Effector CD4-positive, alpha-beta T cell (primary cell): ENCODE data around the gene PRDM1.

Source experiments
- DNase-seq: peaks from one replicate; pipeline ENCODE4 v3.0.0-alpha.2; 2020

The PRDM1 gene

GRCh38 chr6:106072501-106073090 is 13.5 kb upstream of the PRDM1 start:
- DNase-seq, result no peak

GRCh38 chr6:106074146-106074545 is 12.0 kb upstream of the PRDM1 start:
- DNase-seq, result no peak

- DNase-seq, result no peak
Observed at GRCh38 chr6:106076139-106076538, 10.0 kb upstream of the PRDM1 start.

DNA sequence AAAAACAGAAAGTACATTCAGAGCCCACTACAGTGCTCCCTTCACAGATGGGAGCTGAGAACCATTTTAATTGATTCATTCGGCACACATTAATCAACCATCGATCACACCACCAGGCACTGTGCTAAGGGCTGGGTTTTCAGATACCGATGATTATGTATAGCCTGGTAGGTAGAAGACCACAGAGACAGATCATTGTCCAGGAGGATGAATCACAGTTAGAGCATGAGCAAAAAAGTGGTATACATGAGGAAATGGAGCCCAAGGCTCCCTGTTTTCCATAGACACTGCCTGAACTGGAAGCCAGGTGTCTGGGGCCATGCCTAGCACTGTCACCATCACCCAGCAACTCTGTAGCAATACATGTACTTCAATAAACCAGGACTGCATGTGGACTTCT is 9.0 kb upstream of the PRDM1 start:
- no peak for DNase-seq

GRCh38 chr6:106077881-106078280 is 8.3 kb upstream of the PRDM1 start:
- DNase-seq, result no peak

DNA sequence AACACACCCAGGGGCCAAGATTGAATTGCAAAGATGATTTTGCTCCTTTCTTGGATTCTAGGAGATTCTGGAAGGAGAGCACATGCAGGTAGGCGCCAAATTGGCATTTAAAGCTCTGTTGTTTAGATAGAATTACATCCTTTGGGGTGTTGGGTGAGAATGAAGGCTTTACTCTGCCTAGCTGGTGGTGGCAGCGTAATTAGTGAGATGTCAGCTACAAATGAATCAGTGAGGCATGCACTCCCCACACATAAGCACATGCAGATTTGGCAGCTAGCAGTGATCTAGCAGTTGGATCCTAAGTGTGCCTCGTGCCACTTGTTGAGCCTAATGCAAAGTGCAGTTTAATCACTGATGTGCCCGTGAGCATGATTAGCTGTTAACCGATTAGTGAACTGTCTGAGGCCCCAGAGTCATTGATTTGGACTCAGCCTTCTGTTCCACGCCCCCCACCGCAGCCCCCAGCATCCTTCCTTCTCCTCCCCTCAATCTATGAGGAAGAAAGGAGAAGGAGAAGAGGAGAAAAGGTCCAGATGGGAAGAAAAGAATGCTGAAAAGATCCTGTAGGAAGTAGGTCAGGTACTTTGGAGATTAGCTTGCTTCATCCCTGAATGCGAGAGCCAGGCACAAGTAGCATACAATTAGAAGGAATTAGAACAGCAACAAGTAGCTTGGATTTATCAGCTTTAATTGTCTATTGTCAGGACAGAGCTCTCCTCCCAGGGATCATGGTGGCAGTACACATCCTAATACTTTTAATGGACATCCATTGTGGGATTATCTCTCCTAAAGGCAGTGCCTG is 6.0 kb upstream of the PRDM1 start:
- no peak for DNase-seq

DNA sequence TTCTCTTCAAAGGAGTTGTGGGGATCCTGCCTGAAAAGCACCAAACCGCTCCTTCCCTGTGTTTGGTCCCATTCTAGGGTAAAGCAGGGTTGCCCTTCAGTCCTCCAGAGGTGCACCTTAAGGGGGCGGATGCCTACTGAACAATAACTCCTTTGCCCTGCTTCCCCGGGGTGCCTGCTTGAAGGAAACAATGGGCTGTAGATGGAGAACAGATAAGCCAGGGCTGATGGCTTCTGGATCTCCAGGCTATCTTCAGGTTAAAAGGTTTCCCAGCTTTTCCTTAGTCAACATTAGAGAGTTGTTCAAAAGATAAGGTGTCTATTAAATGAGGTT is 5.4 kb upstream of the PRDM1 start:
- no peak for DNase-seq

DNA sequence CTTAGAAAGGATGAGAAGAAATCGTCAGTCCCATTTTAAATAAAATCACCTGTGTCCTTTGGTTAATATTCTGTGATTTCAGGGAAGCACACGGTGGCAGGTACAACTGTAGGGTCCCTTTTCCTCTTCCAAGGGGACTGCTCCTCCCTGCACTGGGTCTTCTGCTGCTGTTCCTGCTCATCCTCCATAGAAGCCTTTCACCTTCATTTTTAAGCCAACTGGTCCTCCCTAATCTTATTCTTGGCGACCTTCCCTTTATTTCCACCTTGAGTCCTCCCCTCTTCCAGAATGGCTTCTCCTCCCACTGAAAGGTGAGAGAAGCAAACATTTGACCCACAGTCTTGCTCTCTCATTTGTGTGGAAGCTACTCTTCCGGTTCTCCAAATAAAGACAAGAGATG is 4.4 kb upstream of the PRDM1 start:
- no peak for DNase-seq

- DNase-seq, result no peak
Observed at GRCh38 chr6:106082735-106083398, 3.3 kb upstream of the PRDM1 start.

DNA sequence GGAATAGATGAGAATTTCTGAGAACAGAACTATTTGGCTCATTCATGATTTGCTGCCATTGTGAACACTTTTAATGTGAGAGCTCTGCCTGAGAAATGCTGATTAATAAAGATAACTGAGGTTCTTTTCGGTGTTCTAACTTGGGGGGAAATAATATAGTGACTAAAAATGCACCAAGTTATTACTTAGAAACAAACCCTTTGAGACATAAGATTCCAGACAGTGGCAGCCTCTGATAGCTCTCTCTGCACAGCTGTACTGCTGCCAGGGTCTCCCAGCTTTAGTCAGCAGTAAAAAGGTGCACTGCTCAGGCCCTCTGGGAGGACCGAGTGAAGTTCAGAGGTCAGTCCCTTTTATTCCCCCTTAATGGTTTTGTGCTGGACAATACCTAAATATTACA is 2.5 kb upstream of the PRDM1 start:
- DNase-seq, result no peak

DNA sequence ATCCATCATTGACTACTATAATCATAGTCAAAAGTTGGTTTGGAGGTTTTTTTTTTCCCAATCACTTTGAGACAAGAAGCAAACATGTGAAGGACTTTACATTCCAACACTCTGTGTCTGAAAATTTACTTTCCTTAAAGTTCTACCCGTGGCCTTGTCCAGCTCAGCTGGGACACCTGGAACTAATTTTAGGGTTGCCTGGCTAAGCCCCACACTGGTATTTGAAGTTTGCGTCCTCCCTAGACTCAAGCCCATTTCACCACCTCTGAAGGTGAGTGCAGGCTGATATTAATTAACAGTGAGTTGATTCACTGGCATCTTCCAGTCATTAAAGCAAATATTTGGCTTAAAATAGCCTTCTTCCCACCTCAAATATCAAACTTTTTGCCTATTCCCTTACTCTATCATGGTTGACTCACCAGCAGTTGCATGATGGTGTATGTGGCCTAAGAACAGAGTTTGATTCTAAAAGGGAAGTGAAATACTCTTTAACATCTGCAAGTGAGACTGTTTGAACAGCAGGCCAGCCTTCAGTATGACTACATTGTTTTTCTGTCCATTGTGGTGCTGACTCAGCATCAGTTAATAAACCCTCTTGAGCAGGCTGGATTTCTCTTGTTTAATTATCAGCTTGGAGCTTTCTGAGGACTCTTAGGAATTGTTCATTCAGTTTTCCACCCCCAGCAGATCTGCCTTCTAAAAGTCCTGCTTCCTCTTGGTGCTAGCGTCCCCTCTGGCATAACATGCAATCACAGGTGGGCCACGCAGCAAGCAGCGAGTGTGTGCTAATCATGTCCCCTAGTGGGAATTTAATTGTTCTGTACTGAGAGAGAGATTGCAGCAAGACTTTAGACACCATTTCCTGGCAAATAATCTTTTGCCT is 1.8 kb upstream of the PRDM1 start:
- no peak for DNase-seq

DNA sequence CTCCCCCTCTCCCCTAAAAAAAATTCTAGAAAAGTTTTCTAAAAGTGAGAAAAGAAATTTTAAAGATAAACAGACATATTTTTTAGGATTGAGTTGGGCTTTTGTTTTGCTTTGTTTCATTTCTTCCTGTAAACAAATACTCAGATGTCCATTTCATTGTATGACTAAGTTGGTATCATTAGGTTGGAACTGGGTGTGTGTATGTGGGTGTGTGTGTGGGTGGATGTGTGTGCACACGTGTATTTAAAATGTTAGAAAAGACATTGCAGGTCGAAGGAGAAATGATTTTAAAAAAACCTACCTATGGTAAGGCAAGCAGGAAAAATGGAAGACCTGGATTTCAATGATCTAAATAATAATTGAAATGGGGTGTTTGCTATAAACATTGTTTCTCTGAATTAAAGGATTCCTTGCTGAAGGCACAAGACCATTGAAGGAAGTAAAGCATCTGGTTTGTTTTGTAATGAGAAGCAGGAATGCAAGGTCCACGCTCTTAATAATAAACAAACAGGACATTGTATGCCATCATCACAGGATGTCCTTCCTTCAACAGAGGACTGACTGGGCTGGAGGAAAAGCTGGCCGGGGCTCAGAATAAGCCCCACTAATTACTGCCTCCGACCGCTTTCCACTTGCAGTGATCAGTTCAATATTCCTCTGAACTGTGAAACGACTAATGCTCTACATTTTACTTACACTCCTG is 996 bp upstream of the PRDM1 start:
- DNase-seq, result no peak

- DNase-seq, result no peak
Observed at GRCh38 chr6:106085692-106085983, 498 bp upstream of the PRDM1 start.

DNA sequence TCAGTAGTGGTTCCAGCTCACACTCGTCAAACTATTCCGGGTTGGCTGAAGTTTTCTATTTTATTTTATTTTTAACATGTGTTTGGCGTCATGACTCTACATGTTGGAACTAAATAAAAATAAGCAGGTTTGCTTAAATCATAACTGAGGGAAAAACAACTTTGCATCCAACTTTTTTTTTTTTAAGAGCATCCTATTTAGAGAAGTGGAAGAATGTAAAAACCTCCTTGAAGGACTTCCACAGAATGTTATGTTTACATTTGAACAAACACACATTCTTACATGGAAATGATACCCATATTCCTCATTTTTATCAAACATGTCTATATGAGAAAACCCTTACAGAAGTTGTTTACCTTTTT is 659 bp downstream of the PRDM1 start:
- no peak for DNase-seq

DNA sequence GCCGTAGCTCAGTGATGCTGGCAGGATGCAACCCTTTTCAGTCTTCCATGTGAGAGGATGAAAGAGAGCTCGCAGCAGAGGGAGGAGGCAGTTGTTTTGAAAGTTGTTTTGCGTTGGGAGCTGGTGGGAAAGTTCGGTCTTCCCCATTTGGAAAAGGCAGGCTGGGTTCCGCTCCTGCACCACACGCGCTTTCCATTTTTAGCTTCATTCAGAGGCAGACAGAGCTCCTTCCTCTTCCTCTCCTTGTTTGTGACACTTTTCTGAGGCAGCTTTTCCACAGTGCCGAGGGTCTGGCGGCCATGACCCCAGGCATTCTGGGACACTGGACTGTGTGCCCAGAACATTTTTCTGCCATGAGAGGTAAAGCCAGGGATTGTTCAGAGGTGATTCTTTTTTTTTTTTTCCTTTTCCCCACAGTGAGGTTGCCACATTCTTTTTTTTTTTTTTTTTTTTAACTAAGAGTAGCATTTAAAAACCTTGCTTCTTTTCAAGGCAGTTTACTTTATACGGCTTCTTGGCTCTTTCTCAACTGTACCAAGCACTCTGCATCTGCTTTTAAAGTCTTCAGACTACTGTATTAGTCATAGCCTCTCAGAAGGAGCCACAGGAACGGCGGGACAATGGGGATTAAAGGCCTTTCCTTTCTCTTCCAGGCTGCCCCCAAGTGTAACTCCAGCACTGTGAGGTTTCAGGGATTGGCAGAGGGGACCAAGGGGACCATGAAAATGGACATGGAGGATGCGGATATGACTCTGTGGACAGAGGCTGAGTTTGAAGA is 1.6 kb downstream of the PRDM1 start:
- no peak for DNase-seq

- no peak for DNase-seq
Observed at GRCh38 chr6:106090001-106090400, 3.9 kb downstream of the PRDM1 start.

DNA sequence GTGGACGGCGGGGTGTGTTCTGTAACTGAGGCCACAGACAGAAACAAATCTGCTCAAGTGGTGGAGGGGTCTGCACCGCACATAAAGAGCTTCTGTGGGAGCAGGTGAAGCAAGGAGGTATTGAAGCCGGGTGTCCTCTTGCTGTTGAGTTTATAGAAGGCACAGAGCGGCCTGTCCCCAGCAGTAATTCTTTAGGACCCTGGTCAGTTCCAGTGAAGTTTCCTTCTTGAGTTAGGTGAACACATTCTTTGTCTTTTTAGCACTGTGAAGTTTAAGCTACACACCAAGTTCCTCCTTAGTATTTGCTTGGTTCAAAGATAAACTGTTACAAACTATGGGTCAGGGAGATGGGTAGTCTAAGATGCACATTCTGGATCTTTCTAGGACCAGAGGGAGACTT is 6.1 kb downstream of the PRDM1 start:
- DNase-seq, result no peak

- no peak for DNase-seq
Observed at GRCh38 chr6:106094261-106094963, 8.3 kb downstream of the PRDM1 start.

DNA sequence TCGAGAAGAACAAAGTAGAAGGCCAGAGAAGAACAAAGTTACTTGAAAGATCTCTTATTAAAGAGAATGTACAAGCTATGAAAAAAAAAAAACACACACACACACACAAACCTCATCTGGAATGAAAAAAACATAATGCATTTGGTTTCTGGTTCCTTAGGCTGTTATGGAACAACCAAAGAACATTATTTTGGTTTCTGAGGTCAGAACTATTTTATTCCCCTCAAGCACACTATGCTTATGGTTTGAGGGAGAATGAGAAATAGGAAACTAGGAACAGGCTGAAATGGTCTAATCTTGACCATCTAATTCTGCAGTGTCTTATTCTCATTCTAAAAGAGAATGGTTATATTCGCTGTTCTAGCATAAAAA is 8.8 kb downstream of the PRDM1 start:
- DNase-seq, result no peak

DNA sequence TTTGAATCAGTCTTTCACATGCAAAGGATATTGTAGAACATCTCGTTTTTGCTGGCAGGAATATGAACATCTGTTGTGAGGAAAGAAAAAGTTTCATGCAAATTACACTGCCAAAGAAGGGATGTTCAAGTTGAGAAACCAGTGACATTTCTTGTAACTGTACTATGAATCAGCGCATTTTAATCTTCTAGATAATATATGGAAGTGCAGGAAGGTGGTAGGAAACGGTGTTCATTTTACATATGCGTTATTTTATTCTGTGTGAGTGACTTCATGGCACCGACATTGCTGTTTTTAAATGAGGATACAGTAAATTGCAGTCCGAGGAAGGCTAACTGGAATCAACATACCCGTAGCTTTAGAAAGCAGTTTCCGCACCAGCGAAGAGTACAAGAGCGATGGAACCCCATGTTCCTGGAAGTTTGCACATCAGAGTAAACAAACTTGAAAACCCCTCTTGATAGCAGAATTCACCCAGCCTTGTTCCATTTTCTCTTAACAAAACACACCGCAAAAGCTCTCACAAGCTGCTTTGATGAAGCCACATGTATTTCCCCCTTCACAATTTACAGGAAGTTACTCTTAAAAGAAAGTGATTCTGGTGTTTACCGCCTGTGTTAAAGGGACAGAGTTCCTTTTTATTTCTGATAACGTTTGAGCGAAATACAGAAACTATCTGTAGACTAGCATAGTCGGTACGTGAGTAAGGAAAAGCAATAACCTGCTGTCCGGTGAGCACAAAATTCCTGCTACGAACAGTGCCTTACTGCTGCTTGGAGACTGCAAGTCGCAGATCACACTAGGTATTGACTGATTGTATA is 11.5 kb downstream of the PRDM1 start:
- DNase-seq, result peak; percentile 45
